ENCODE measurements around the gene CBFB.

DNA sequence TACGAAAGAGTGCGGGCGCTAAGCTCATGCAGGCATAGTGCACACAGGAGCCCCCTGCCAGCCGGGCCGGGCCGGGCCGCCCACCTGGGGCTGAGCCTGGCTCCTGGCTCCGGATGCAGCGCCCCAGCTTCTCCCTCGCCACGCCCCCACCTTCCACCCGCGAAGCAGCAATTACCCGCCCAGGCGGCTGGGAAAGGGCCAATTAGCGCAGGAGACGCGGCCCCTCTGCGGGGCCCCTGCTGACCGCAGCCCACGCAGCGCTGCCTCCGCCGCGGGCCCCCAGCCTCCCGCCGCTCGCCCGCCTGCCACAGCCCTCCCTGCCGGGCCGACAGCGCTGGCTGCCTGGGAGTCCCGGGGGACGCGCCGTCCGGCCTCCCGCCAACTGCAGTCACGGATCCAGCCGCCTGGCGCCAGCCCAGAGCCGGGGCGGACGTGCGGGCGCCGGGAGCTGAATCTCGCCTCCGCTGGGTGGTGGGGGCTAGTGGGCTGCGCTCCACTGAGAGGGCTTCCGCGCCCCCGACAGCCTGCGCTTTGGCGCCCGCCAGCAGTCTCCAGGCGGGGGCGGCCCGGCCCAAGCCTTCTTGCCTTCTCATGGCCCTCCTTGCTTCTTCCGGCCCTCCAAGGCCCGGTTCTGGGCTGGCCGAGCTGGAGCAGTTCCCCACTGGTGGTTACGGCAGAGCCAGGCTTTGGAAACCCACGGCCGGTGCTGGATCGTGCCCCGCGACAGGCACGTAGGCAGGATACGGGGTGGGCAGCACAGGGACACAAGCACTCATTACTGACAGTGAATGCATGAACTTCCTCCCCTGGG is 14.9 kb upstream of the CBFB start:
- TF ChIP-seq SUZ12 (IDR thresholded peaks at IDR 0.05) (no peak), NFRKB (IDR thresholded peaks at IDR 0.05) (no peak), PKNOX1 (IDR thresholded peaks at IDR 0.05) (no peak), FOXK2 (IDR thresholded peaks at IDR 0.05) (no peak), CTBP1 (IDR thresholded peaks at IDR 0.05; ENCODE audit: borderline replicate concordance) (no peak), FOXM1 (IDR thresholded peaks at IDR 0.05; ENCODE audit: borderline replicate concordance) (peak; percentile 43; the same call in 1 of the 2 replicates), TARDBP (IDR thresholded peaks at IDR 0.05) (no peak), ZNF384 (IDR thresholded peaks at IDR 0.05) (no peak)
